HG03520 (cell line): ENCODE data around the gene DENND1A.

Source experiments
- ATAC-seq: cut with Tn5 transposase; IDR thresholded peaks from one replicate; pipeline ENCODE4 v1.9.1; 2021; ENCODE audit warnings: mild to moderate bottlenecking, moderate library complexity; ENCODE audit not compliant: unreplicated experiment

The DENND1A gene

DNA sequence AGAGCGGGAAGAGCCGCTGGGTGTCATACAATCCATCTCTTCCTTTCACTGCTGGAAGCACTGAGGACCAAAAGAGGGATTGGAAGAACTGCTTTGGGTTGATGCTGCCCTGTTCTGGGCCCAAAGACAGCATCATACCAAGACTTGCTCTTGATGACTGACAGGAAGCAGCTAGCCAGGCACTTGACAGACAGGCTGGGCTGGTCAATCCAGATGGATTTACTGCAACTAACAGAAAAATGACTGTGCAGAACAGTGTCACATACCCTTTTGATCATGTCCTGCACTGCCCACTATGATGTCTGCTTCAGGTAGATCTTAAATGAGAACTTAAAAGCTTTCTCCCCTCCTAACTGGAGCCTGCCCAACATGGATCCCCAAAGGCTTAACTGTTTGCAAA, 416.4 kb downstream of the DENND1A start:
- ATAC-seq = no peak

DNA sequence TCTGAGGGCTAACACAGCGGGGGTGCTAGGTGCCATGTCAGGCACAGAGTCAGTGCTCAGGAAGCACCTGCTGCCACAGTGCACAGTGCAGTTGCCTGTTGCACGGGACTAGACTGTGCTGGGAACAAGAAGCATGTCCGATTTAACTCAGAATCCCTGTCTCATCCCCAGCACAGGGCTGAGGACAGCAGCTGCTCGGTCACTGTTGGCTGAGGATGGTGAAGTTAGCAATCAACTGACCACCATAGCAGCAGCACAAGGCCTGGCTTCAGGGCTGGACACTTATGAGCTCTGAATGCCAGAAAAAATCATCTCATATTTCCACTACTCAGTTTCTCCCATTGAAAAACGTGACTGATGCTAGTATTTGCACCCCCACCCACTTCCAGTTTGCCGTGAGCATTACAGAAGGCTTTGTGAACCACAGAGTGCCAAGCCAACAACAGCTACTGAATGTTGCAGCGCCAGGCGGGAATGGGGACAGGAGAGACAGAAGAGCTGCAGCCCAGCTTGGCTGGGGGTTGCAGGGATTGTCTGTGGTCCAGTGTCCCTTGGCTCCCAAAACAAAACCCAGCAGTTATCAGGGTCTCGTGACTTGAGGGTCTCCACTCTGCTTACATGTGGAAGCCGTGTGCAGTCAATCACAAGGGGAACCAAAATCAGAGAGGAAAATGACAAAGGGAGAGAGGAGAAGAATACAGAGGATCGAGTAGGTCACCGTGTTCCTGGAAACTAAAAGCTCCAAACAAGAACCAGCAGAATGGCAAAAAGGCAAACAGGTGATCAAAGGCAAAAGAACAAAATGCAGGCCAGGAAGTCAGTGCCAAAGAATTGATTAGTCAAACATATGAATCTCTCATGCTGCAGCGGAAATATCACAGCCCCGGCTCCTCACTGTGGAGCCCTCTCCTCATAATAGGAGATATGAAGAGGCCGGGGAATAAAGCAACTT, 418.3 kb downstream of the DENND1A start:
- no peak for ATAC-seq

DNA sequence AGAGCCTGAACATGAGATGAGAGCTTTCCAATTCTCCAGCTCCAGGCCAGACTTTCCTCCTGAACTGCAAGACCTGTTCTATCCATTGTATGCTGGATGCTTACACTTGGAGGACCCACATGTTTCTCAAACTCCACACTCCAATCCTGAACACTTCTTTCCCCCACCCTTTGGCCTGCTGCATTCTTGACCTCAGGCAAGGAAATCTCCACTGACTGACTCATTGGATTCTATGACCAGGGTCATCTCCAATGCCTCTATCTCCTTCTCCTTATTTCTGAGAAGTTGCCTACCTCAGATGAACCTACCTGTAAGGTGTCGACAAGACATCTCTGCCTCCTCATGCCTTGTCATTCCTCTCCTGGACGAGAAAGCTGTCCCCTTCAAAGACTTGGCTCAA, 420.3 kb downstream of the DENND1A start:
- ATAC-seq = no peak

DNA sequence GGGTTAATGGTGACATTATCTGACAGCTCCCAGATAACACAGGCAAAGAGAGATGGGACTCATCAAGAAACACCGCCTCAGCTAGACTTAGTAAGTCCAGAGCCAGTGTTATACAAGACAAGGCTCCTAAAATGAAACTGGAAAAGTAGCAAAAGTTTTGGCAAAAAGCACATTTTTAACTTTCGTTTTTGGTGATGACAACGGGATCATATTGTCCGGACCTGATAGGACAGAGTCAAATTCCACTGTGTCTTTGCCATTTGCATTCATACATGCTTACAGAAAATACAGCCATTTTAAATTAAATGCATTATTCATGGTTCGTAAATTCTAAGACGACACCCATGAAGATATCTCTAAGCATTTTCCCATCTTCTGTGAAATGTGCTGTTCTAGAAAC, 421.9 kb downstream of the DENND1A start:
- ATAC-seq = no peak

DNA sequence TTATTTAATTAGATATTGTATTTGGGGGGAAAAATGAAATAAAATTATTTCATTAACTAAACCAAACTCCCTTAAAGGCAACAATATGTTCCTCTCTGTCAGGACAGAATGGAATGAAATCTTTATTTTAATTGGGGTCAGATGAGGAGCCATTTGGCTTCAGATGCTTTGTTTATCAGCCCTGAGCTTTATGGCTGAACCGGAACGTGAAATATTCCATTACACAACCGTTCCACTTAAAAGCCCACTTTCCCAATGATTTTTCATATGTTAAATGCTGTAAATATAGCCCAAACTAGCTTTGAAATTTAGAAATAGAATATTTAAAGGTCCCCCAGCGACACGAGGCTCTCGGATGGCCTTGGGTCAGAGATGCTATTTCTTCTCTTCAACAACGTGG, 424.4 kb downstream of the DENND1A start:
- no peak for ATAC-seq

DNA sequence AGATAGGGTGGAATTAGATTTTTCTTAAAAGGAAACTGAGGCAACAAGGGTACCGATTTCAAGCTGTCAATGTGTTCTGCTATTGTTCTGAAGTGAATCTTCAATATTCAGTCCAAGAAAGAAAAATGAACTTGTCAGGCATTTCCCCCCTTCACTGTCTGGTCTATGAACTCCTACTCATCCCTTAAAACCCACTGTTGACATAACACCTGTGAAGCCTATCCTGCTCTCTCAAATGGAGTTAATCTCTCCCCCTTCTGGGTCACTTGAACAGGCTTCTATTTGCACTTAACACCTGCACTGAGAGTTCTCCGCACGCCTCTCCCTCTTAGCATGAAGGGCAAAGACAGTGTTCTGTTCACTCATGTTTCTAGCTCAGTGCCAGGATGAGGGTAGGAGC, 429.6 kb downstream of the DENND1A start:
- no peak for ATAC-seq

DNA sequence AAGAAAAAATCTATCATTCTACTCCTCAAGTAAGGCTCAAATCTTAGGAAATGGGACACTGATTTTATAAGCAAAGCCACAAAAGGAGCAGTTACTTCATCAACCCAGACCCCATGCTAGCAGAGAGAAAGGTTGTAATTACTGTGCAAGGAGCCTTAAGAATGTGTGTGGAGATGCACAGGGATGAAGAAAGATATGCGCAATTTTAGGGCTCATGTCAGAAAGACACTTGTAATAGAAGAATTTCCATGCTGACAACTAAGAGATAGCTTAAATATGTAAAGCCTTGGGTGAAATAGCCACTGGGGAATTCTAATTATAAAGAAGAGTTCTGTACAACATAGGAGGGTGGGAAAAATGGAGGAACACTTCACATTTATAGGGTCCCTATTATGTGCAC, 432.1 kb downstream of the DENND1A start:
- no peak for ATAC-seq

DNA sequence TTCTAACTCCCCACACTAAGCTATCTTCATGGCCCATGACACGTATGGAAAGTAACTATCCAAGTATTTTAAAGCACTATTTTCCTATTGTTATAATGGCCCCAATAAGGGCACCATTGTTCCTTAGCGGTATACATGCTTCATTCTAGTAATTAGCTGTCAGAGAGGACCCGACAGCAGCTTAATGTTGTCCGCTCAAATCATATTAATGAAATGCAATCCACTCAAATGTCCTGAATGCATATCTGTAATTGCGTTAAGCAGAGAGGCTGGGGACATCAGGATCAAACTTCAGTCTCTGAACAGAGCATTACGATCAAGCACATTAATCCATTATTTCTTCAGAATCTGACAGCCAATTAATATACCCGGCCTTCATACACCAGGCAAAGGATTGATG, 434.2 kb downstream of the DENND1A start:
- no peak for ATAC-seq

DNA sequence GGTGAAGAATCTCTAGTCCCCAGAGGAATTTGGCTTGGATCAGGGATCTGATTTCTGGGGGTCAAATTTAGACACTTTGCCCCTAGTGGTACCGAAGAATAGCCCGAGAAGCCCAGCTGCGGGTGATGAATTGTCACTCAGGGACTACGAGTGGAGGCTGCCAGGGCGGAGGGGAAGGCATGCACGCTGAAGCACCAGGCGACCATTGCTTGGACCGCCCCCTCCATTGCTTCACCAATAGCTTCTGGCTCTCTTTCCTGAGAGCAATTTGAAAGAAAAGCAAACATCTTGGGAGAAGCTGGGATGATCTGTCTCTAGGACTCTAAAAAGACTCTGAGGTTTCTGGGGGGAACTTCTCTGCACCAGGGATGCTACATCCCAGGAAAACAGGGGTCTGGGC, 436.3 kb downstream of the DENND1A start:
- no peak for ATAC-seq

DNA sequence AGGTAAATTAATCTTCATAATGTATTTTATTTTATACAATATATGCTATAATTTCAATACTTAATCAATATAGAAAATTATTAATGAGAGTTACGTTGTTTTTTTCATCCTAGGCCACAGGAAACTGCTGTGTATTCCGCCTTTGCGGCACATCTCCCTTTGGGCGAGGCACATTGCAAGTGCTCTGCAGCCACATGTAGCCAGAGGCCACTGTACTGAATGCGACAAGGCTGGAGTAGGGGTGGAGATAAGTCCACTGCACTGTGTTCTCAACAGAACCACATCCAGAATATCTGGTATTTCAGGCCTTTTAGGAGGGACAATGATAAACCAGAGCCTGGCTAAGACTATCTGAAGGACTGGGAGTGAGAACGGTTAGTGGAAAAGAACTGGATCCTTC, 439.2 kb downstream of the DENND1A start:
- no peak for ATAC-seq

DNA sequence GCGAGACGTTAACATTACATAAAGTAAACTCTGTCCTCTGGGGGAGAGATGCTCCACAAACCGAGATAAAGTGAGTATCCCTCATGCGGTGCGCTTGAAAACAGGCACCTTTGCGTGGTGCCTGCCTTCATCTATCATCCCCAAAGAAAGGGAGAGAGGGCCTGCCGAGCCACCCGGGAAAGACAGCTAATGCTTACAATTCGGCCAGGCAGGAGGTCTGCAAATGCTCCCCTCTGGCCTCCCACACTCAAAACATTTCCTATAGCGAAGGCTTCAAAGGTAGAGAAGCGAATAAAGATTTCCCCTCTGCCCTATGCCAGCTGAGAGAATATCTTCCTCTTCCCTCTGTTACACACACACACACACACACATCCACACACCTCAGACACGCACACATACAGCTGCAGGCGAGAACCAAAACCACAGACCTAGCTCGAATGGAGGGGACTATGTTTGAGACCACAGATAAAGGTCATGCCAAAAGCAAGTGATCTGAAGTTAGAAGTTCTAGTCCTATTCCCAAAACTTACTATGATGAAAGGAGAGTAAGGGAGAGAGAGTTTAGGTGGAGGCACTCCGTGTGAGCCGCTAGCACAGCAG, 441.1 kb downstream of the DENND1A start:
- no peak for ATAC-seq

DNA sequence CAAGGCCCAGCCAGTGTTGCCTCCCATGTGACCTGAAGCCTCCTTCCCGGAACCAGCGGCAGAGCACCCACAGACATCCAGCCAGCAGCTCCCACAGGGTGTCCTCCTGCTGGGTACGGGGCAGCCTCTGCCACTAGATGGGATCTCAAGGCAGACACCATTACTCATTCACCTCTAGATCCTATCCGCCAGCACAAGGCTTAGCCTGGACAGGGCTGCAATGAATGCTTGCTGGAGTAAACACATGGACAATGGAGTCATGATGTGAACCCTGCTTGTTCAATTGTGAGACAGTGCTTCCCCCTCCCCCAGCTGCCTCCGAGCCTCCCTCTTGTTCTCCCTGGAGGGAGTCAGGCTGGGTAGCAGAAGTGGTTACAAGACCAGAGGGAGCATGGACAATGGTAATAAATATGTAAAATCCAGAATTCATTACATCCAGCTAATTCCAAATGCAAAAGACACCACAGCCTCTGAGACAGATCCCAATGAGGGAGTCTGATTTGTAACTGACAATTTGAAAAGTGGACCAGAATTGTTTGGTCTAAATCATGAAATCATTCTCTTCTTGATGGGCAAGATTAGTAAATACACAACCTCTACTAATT, 441.9 kb downstream of the DENND1A start:
- no peak for ATAC-seq

DNA sequence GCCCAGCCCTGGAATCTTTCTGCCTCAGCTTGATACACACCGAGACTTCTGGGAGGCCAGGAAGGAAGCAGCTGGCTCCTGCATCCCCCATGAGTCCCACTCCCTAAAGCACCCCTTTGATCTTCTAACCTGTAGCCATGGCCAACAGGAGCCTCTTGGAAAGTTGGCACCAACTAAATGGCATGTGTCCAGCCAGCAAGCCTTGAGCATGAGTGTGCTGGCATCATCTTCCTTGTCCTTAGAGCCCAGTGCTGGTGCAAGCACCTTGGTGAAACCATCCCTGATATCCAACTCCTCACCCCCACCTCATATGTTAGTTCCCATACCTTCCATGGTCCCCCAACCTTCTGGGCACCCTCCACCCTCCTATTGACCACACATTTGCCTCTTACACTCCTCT, 443.5 kb downstream of the DENND1A start:
- ATAC-seq = no peak

DNA sequence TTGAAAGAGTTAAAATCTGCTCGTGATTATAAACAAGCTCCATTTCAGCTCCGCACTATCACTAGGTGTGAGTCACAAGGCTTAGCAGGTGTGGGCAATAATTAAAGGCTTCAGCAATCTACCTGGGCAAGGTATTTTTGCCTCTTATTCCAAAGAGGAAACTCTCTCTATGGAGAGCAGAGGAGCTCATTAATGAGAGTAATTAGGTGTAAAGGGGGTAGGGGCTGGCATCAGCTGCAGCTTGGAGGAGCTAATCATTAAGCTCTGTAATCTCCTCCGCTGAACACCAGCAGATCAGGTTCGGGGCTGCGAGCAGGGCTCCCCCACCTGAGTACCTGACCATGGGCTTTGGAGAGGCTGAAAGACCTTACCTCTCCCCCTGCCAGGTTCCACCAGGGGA, 444.7 kb downstream of the DENND1A start:
- no peak for ATAC-seq

DNA sequence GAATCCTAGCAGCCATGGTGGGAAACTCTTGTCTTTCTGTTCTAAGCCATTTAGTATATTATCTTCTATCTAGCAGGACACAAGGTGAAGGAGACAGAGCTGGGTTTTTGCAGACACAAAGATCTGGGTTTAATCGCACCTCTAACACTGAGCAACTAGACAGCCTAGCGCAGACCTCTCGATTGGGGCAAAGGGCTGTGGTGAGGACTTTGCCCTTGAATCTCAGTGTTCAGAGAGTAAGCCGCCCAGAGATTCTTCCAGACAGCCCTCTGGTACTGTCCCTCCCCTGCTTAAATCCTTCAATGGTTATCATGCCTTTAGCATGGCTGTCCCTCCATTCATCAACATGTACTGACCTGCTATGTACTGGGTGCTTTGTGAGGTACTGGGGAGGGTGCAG, 445.8 kb downstream of the DENND1A start:
- no peak for ATAC-seq

DNA sequence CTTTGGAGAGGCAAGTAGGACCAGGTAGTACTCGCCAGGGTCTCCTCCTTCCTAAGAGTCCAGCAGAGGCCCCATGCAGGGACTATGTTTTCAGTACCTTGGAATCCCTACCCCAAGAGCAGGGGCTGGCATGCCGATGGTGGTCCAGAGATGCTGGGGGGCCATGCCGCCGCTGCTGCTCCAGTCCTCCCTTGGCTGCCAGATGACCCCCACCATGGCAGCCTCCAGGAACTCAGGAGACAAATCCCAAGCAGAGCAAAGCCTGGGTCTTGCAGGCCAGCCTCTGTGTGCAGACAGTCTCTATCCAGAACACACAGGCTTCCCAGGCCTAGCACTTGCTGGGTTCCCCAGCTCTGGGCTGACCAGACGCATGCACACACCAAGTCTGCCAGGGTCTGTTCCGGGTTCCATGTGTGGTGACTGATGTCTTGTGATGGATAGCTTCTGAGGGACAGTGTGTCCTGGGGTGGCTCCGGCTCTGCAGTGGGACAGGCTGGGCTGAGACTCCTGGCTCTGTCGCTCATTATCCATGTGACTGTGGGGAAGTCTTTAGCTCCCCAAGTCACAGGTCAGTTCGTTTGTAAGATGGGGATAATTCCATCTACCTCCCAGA, 446.6 kb downstream of the DENND1A start:
- ATAC-seq = no peak

DNA sequence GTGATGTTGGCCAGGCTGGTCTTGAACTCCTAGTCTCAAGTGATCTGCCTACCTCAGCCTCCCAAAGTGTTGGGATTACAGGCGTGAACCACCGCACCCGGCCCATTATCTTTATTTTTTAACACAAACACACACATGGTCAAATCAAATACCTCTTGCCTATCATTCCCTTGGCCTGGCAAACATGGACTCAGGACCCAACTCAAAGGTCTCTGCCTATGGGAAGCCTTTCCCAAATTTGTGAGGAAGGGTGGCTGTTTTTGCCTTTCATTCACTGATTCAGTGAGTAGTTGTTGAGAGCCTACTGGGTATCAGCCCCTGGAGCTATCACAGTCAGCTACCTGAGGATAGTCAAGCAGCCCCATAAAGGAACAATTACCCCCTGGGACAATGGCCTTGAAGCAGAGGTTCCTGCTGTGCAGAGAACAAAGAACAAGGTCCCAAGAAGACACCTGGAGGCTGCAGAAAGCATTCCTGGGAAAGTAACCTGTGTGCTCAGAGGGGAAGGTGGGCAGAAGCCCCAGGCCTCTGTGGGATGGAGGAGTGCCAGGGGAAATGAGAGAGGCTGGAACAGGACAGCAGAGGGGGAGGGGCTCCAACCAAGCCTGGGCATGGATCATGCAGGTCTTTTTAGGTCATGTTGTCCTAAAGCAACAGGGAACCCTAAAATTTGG, 447.5 kb downstream of the DENND1A start:
- ATAC-seq = no peak

DNA sequence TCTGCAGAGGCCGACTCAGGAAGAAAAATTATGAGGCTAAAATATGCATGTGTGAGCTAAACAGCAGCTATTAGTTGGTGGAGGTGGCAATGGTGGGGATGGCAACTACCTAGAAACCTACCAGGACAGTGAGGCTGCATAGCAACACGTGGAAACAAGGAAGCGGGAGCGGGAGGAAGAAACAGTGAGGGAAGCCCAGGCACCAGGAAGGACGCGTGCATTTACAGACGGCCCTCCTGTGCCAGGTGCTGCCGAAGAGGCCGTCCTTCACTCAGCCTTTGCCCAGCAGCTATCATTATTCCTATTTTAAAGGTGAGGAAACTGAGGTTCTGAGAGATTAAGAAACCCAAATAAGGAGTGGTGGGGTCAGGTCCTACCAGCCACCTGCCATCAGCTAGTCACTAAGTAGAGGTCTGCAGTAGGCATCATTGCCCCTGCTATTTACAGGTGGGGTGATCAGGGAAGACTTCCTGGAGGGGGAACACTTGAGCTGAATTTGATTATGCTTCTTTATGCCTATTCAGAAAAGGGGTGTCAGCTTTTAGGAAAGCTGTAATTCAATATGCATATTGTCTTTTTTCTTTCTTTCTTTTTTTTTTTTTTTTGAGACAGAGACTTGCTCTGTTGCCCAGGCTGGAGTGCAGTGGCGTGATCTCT, 448.6 kb downstream of the DENND1A start:
- no peak for ATAC-seq

DNA sequence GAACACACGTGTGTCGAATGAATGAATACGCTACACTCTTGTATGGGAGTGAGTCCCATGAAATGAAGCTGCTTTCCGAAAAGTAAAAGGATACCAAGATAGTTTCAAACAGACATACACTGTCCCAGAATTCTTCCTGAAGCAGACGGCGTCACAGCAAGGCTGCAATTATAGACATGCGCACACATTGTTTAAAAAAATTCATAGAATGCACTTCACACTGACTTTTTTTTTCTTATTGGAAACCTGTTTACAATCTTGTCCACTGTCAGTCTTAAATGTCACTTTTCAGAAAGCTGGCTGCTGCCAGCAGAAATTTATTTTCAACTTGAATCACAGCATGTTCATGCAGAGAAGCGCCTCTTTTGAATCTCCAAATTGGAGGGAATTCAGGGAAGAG, 449.1 kb downstream of the DENND1A start:
- ATAC-seq = no peak

DNA sequence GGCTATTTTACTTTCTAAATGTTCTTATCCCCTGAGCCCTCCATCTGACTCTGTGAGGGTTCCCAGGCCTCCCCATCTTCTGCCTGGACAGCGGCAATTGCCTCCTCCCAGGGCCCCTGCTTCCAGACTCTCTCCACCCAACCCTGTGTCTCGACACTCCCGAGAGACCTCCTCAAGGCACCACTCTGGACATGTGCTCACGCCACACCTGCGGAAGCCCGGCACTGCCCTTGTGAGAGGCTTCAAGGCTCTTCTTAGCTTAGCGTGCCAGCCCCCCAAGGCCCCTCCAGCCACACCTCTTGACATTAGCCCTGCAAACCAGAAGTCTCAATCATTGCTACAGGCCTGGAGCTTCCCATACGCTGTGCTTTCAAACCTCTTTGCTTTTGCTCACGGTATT, 449.8 kb downstream of the DENND1A start:
- no peak for ATAC-seq
